ENCODE measurements around the gene ZNF362.

Gene ZNF362

DNA sequence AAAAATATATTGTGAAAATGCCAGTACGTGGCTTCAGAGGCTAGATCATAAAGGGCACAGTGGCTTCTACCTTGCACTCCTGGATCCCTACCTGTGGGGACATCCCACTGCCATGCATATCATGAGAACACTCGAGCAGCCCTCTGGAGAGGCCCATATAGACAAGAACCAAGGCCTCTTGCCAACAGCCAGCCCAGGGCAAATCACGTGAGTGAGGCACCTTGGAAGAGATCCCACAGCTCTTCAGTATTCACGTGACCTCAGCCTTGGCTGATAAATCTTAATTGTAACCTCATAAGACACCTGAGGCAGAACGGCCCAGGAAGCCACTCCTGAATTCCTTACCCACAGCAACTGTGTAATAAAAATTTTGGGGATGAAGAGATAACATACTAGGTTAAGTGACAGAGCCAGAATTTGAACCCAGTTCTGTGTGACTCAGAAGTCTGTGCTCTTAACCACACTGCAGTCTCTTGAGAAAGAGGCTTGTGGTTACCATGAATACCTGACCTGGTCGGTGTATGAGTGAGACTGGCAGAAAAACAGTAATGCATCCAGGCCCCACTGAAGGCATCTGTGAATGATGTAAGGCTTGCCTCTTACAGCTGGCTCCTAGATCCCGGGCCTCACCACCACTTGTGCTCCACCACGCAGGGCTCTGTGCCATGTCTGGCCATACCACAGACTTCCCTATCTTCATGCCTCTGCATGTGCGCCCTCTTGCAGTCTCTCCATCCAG, 71.5 kb downstream of the ZNF362 start:
- in situ Hi-C loops (cut with MboI; ENCODE audit: low sequenced_read_pairs, unreplicated experiment): no loop called here
- TF ChIP-seq, protein P1, sequence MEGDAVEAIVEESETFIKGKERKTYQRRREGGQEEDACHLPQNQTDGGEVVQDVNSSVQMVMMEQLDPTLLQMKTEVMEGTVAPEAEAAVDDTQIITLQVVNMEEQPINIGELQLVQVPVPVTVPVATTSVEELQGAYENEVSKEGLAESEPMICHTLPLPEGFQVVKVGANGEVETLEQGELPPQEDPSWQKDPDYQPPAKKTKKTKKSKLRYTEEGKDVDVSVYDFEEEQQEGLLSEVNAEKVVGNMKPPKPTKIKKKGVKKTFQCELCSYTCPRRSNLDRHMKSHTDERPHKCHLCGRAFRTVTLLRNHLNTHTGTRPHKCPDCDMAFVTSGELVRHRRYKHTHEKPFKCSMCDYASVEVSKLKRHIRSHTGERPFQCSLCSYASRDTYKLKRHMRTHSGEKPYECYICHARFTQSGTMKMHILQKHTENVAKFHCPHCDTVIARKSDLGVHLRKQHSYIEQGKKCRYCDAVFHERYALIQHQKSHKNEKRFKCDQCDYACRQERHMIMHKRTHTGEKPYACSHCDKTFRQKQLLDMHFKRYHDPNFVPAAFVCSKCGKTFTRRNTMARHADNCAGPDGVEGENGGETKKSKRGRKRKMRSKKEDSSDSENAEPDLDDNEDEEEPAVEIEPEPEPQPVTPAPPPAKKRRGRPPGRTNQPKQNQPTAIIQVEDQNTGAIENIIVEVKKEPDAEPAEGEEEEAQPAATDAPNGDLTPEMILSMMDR (IDR thresholded peaks at IDR 0.05; ENCODE audit: borderline replicate concordance, control extremely low read depth, extremely low read depth, insufficient read depth, missing control alignments): no peak
- no peak for DNase-seq (ENCODE audit: low spot score)

- in situ Hi-C loops (cut with MboI; ENCODE audit: low sequenced_read_pairs, unreplicated experiment): no loop called here
- DNase-seq (ENCODE audit: low spot score): no peak
- TF ChIP-seq, protein P1 (IDR thresholded peaks at IDR 0.05; ENCODE audit: borderline replicate concordance, control extremely low read depth, extremely low read depth, insufficient read depth, missing control alignments): no peak
These were observed 72.5 kb downstream of the ZNF362 start for GRCh38 chr1:33328817-33329216.

GRCh38 chr1:33329600-33330305, 73.5 kb downstream of the ZNF362 start:
- DNase-seq (ENCODE audit: low spot score): no peak
- in situ Hi-C loops (cut with MboI; ENCODE audit: low sequenced_read_pairs, unreplicated experiment): no loop called here
- TF ChIP-seq, protein P1 (IDR thresholded peaks at IDR 0.05; ENCODE audit: borderline replicate concordance, control extremely low read depth, extremely low read depth, insufficient read depth, missing control alignments): no peak

- in situ Hi-C loops (cut with MboI; ENCODE audit: low sequenced_read_pairs, unreplicated experiment): no loop called here
- TF ChIP-seq, protein P1 (IDR thresholded peaks at IDR 0.05; ENCODE audit: borderline replicate concordance, control extremely low read depth, extremely low read depth, insufficient read depth, missing control alignments): no peak
- no peak for DNase-seq (ENCODE audit: low spot score)
These were observed 74.1 kb downstream of the ZNF362 start for GRCh38 chr1:33330361-33330890.

- TF ChIP-seq, protein P1 (IDR thresholded peaks at IDR 0.05; ENCODE audit: borderline replicate concordance, control extremely low read depth, extremely low read depth, insufficient read depth, missing control alignments): no peak
- DNase-seq (ENCODE audit: low spot score): no peak
- in situ Hi-C loops (cut with MboI; ENCODE audit: low sequenced_read_pairs, unreplicated experiment): no loop called here
These were observed 74.6 kb downstream of the ZNF362 start for GRCh38 chr1:33330906-33331305.

- DNase-seq (ENCODE audit: low spot score): no peak
- TF ChIP-seq, protein P1 (IDR thresholded peaks at IDR 0.05; ENCODE audit: borderline replicate concordance, control extremely low read depth, extremely low read depth, insufficient read depth, missing control alignments): no peak
- in situ Hi-C loops (cut with MboI; ENCODE audit: low sequenced_read_pairs, unreplicated experiment): no loop called here
These were observed 75.4 kb downstream of the ZNF362 start for GRCh38 chr1:33331444-33332356.

Measured in GM13976 (cell line).